HepG2 (cell line): ENCODE measurements around the gene TULP3. TPM values are rescaled to one million over a fixed set of nuclear protein-coding genes. Genes with fewer than 3 reads are reported as not detected.

Source experiments
- ATAC-seq: fragments of 200-7000 bp; cut with Tn5 transposase; 3 replicates; pipeline ENCODE4 v1.9.1; 2020; ENCODE audit warnings: mild to moderate bottlenecking, moderate library complexity
- BruUV-seq: library from RNA; stranded (reverse); fragments of 400-500 nt; replicated peaks from 2 replicates; lab custom pipeline; 2021; lab: Mats Ljungman, UMichigan
- CTCF ChIA-PET: fragments of 300-600 bp; formaldehyde crosslinking; extraction: SDS; loops from one replicate; lab custom pipeline; 2021; ENCODE audit warnings: low total read pairs, inconsistent platforms, low intra/inter-chr PET ratio; lab: Yijun Ruan, JAX
- POLR2A ChIA-PET: fragments of 350-600 bp; sonication (Branson Sonifier 250); formaldehyde crosslinking; loops from one replicate; lab custom pipeline; 2020; ENCODE audit warnings: antibody characterized with exemption, inconsistent platforms; lab: Yijun Ruan, JAX
- DNase-seq: peaks from one replicate; pipeline ENCODE4 v3.0.0-alpha.2; 2015; ENCODE audit warnings: low spot score
- FAIRE-seq: peaks from 3 replicates; lab custom pipeline; 2011; peaks lifted over from hg19 to GRCh38; lab: Jason Lieb, UNC
- H2AFZ ChIP-seq: one replicate; pipeline ENCODE4 v1.6.1; 2011; ENCODE audit warnings: low read length, inconsistent platforms
- H3K27ac ChIP-seq: fragments of 300-600 bp; 3 replicates; pipeline ENCODE4 v1.8.0; 2011; ENCODE audit warnings: mixed run types, mild to moderate bottlenecking, mixed read lengths, low read length, inconsistent platforms; ENCODE audit not compliant: insufficient read depth; ENCODE audit errors: extremely low read length
- H3K27me3 ChIP-seq, 2 experiments: fragments of 200-600 bp in 1 of 2; 2 replicates in 1 of 2; 3 replicates in 1 of 2; pipeline versions ENCODE4 v1.6.0 to v1.8.0; 2011; ENCODE audit warnings: low read length in 2 of 2, mild to moderate bottlenecking in 2 of 2, moderate library complexity in 2 of 2, inconsistent platforms in 1 of 2; ENCODE audit not compliant: insufficient read depth in 2 of 2, control insufficient read depth in 1 of 2
- H3K36me3 ChIP-seq, 2 experiments: fragments of 200-600 bp in 1 of 2; replicated peaks in 1 of 2; 2 replicates in 1 of 2; 3 replicates in 1 of 2; pipeline versions ENCODE4 v1.5.1 to v1.8.0; 2011; ENCODE audit warnings: low read length in 2 of 2, inconsistent platforms in 1 of 2; ENCODE audit not compliant: insufficient read depth in 2 of 2, control insufficient read depth in 1 of 2
- H3K4me1 ChIP-seq: 2 replicates; pipeline ENCODE4 v1.5.1; 2012; ENCODE audit warnings: low read length, inconsistent platforms; ENCODE audit not compliant: insufficient read depth
- H3K4me2 ChIP-seq: 2 replicates; pipeline ENCODE4 v1.6.0; 2011; ENCODE audit warnings: low read depth, low read length, inconsistent platforms
- H3K4me3 ChIP-seq, 3 experiments: fragments of 200-600 bp in 1 of 3; sonication (generic), shearing (Covaris generic) in 1 of 3; replicated peaks in 1 of 3; 2 replicates each; pipeline ENCODE4 v1.5.1; 2011 to 2016; ENCODE audit warnings: low read length in 3 of 3, inconsistent platforms in 2 of 3, low read depth in 2 of 3, mild to moderate bottlenecking in 2 of 3, control low read depth in 1 of 3, mixed read lengths in 1 of 3; ENCODE audit not compliant: insufficient read depth in 1 of 3
- H3K79me2 ChIP-seq: one replicate; pipeline ENCODE4 v1.6.1; 2011; ENCODE audit warnings: low read length, inconsistent platforms; ENCODE audit not compliant: insufficient read depth
- H3K9ac ChIP-seq: 2 replicates; pipeline ENCODE4 v1.6.0; 2011; ENCODE audit warnings: mild to moderate bottlenecking, low read depth, low read length, inconsistent platforms; ENCODE audit not compliant: insufficient read depth
- H3K9me3 ChIP-seq: 2 replicates; pipeline ENCODE4 v1.5.1; 2012; ENCODE audit warnings: mild to moderate bottlenecking, low read length
- H4K20me1 ChIP-seq: 2 replicates; pipeline ENCODE4 v1.6.0; 2011; ENCODE audit warnings: inconsistent platforms, mild to moderate bottlenecking, low read length, moderate library complexity; ENCODE audit not compliant: insufficient read depth
- GABPA ChIP-seq, 2 experiments: IDR thresholded peaks; 2 replicates each; pipeline ENCODE4 v1.6.1; 2011 to 2016; ENCODE audit warnings: low read depth in 2 of 2, low read length in 1 of 2, missing biosample characterization in 1 of 2, missing genetic modification characterization in 1 of 2
- HNF4A ChIP-seq: sonication (generic); formaldehyde crosslinking; IDR thresholded peaks from 2 replicates; pipeline ENCODE4 v1.4.0; 2020; ENCODE audit warnings: missing genetic modification reagents
- JUNB ChIP-seq: sonication (generic); formaldehyde crosslinking; IDR thresholded peaks from 2 replicates; pipeline ENCODE4 v1.8.0; 2022; ENCODE audit warnings: missing genetic modification reagents, mild to moderate bottlenecking, borderline replicate concordance
- ZNF317 ChIP-seq: sonication (generic); formaldehyde crosslinking; IDR thresholded peaks from 2 replicates; pipeline ENCODE4 v1.5.0; 2020; ENCODE audit warnings: mild to moderate bottlenecking, missing genetic modification reagents
- ZNF792 ChIP-seq: IDR thresholded peaks from 2 replicates; pipeline ENCODE4 v1.6.1; 2016
- WGBS: methylation state at CpG from one replicate; pipeline ENCODE4 v1.1.6; 2017; ENCODE audit warnings: low lambda C conversion rate; 5-methylcytosine and 5-hydroxymethylcytosine counted together
- in situ Hi-C: cut with HindIII; loops from 2 replicates; pipeline ENCODE4 v1.10.0; 2017; ENCODE audit warnings: low pct_unique_long_range_greater_than_20kb; ENCODE audit not compliant: extremely low pct_ligation_motif_present
- intact Hi-C: fragments of 100-400 bp; cut with micrococcal nuclease; formaldehyde crosslinking; loops from one replicate; pipeline ENCODE4 v1.10.0; 2022; ENCODE audit not compliant: unreplicated experiment
- polyA plus RNA-seq, 8 experiments: library from polyadenylated mRNA; depleted of rRNA in 3 of 8; stranded (reverse) in 7 of 8; unstranded in 1 of 8; fragments of >200 nt; fragmentation: Illumina TruSeq in 4 of 8; extraction: Trizol in 4 of 8; gene quantifications; 2 replicates each; pipeline versions ENCODE4 v1.2.1 to v1.2.3, GENCODE V29; 2011 to 2016; ENCODE audit warnings: low read depth in 4 of 8, missing spikeins in 1 of 8, mixed read lengths in 1 of 8; ENCODE audit not compliant: insufficient read depth in 1 of 8
- total RNA-seq, 5 experiments: library from RNA; depleted of rRNA; stranded (reverse); fragments of >200 nt; fragmentation: Illumina TruSeq; extraction: Trizol; gene quantifications; 2 replicates each; pipeline ENCODE4 v1.2.3, GENCODE V29; 2016; ENCODE audit warnings: low read depth in 1 of 5
- TF ChIP-seq, protein P1 (sequence below): sonication (generic); formaldehyde crosslinking; IDR thresholded peaks from 2 replicates; pipeline ENCODE4 v1.4.0; 2020; ENCODE audit warnings: mild to moderate bottlenecking, missing genetic modification reagents, borderline replicate concordance

The TULP3 gene
- total and polyA plus RNA-seq, 2 of the 13 experiments (the other 11 are each of a cell fraction or from before 2014, with no cell fraction given): 11.2 to 13.2 TPM

DNA sequence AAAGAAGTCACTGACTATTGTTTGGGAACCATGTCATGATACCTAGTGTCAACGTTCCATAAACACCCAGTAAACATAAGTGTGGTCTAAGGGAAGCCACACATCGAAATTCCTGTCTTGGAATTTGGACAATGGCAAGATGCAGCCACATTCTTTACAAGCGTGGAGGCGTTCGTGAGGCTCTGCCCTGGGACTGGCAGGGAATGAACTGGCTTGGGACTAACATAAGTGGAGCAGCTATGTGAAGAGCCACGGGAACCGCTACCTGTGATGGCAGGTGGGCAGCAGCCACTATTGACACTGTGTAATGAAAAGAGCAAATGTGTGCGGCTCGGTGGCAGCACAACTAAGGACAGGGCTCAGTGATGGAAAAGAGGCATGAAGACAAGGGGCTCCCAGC, 45.9 kb upstream of the TULP3 start:
- Histone ChIP-seq H3K4me3 (no peak overlapping the region), H3K27me3 (no peaks in the 10 kb centered on the region; a peak in 1 of 5 replicates), H3K9ac (no peak overlapping the region), H3K4me1 (peaks cover 38% of the 10 kb centered on the region), H4K20me1 (no peaks in the 10 kb centered on the region), H3K36me3 (peaks cover 3 to 4% of the 10 kb centered on the region in 2 experiments; a peak in 2 of 5 replicates), H3K79me2 (no peaks in the 10 kb centered on the region), H3K4me2 (no peak overlapping the region), H2AFZ (no peak overlapping the region), H3K27ac (no peak overlapping the region), H3K9me3 (no peaks in the 10 kb centered on the region)
- ATAC-seq (no peak), DNase-seq (no peak), FAIRE-seq (no peak)
- CTCF ChIA-PET: interaction anchor here (1.7 kb wide), 1 partner anchor 100 kb away, joined by 6 read pairs; no protein-coding TSS in a partner anchor
- 83% methylated on average over 9 of the region's 9 CpGs for WGBS
- no TSS peak for BruUV-seq
- POLR2A ChIA-PET: no interaction called here
- intact Hi-C loops: loop anchor here (5.0 kb wide), 2 partner anchors 43 to 118 kb away; no protein-coding TSS in a partner anchor
- TF ChIP-seq ZNF792 (CRISPR knock-in tag) (no peak), JUNB (no peak), HNF4A (CRISPR knock-in tag) (no peak), ZNF317 (CRISPR knock-in tag) (no peak), GABPA (IDR thresholded peaks at IDR 0.05; ENCODE audit: low read depth, low read length) (no peak), GABPA (CRISPR knock-in tag; IDR thresholded peaks at IDR 0.05; ENCODE audit: low read depth) (no peak)
- TF ChIP-seq, protein P1, sequence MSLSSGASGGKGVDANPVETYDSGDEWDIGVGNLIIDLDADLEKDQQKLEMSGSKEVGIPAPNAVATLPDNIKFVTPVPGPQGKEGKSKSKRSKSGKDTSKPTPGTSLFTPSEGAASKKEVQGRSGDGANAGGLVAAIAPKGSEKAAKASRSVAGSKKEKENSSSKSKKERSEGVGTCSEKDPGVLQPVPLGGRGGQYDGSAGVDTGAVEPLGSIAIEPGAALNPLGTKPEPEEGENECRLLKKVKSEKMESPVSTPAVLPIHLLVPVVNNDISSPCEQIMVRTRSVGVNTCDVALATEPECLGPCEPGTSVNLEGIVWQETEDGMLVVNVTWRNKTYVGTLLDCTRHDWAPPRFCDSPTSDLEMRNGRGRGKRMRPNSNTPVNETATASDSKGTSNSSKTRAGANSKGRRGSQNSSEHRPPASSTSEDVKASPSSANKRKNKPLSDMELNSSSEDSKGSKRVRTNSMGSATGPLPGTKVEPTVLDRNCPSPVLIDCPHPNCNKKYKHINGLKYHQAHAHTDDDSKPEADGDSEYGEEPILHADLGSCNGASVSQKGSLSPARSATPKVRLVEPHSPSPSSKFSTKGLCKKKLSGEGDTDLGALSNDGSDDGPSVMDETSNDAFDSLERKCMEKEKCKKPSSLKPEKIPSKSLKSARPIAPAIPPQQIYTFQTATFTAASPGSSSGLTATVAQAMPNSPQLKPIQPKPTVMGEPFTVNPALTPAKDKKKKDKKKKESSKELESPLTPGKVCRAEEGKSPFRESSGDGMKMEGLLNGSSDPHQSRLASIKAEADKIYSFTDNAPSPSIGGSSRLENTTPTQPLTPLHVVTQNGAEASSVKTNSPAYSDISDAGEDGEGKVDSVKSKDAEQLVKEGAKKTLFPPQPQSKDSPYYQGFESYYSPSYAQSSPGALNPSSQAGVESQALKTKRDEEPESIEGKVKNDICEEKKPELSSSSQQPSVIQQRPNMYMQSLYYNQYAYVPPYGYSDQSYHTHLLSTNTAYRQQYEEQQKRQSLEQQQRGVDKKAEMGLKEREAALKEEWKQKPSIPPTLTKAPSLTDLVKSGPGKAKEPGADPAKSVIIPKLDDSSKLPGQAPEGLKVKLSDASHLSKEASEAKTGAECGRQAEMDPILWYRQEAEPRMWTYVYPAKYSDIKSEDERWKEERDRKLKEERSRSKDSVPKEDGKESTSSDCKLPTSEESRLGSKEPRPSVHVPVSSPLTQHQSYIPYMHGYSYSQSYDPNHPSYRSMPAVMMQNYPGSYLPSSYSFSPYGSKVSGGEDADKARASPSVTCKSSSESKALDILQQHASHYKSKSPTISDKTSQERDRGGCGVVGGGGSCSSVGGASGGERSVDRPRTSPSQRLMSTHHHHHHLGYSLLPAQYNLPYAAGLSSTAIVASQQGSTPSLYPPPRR (CRISPR knock-in tag): no peak
- in situ Hi-C loops: loop anchor here (5.0 kb wide), 1 partner anchor 103 kb away; no protein-coding TSS in a partner anchor
